GM12891 (cell line): ENCODE results near the gene CREB5.

ENCODE experiments used
- POLR2A ChIP-seq: IDR thresholded peaks from 2 replicates; pipeline ENCODE4 v1.6.1; 2011; ENCODE audit warnings: low read depth, low read length, control low read depth
- POLR2AphosphoS5 ChIP-seq: IDR thresholded peaks from 2 replicates; pipeline ENCODE4 v1.6.1; 2011; ENCODE audit warnings: low read depth, low read length, control low read depth
- POU2F2 ChIP-seq: IDR thresholded peaks from 2 replicates; pipeline ENCODE4 v1.6.1; 2011; ENCODE audit warnings: low read depth, mild to moderate bottlenecking, control low read depth, low read length, moderate library complexity
- SPI1 ChIP-seq: IDR thresholded peaks from 2 replicates; pipeline ENCODE4 v1.6.1; 2011; ENCODE audit warnings: low read depth, low read length, control low read depth
- TAF1 ChIP-seq: IDR thresholded peaks from 2 replicates; pipeline ENCODE4 v1.6.1; 2011; ENCODE audit warnings: low read depth, low read length, control low read depth

DNA sequence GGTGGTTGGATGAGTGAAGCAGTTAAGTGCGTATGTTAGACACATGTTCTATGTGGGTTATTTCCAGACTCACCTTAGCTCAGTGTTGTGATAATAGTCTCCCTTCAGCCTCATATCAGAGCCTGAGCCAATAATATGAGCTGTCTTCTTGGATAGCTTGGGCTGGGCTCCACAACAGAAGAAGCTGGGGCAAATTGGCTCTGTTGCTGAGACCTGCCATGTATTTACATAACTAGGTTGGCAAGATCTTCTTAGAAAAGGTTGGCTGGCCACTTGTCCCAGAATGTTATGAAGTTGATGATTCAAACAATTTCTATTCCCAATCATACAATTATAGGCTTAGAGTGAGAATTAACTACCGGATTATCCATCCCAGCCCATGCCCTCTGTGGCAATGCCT, 35.7 kb upstream of the CREB5 start:
- no peak for TF ChIP-seq POLR2A
- no peak for TF ChIP-seq POLR2AphosphoS5
- TF ChIP-seq TAF1: no peak
- no peak for TF ChIP-seq SPI1
- TF ChIP-seq POU2F2: no peak
